ENCODE measurements around the gene P3H4. TPM values are rescaled to one million over a fixed set of nuclear protein-coding genes. Genes with fewer than 3 reads are reported as not detected.
A peak's percentile ranks its signal among the peaks of the same experiment; 100 is the strongest.
"Not testable (repeated sequence)": the region's sequence is repeated elsewhere in the genome, so short reads cannot be mapped to it uniquely, and the experiment has no call there.

Gene P3H4
- total RNA-seq (2014; rRNA removed; shearing (Covaris generic)), result 42.9 and 47.7 TPM in 2 replicates
- 72.6 and 110 TPM in 2 replicates for polyA plus RNA-seq (2014; cell fraction: nucleus; rRNA removed)

GRCh38 chr17:41811549-41812380 is at the start of gene P3H4:
Gene P3H4 (minus strand): TSS chr17:41811949. CDS start chr17:41811915, 34 bp downstream.
- peak; percentile 71 for DNase-seq (ENCODE audit: extremely low read depth, low read depth)

GRCh38 chr17:41860254-41860931 is 48.6 kb upstream of the P3H4 start:
- DNase-seq (ENCODE audit: extremely low read depth, low read depth), result no peak

DNA sequence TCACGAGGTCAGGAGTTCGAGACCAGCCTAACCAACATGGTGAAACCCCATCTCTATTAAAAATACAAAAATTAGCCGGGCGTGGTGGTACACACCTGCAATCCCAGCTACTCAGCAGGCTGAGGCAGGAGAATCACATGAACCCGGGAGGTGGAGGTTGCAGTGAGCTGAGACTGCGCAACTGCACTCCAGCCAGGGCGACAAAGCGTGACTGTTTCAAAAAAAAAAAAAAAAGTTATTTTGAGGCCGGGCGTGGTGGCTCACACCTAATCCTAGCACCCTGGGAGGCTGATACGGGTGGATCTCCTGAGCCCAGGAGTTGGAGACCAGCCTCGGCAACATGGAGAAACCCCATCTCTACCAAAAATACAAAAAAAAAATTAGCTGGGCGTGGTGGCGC is 39.6 kb upstream of the P3H4 start:
- not testable (repeated sequence) for DNase-seq (ENCODE audit: extremely low read depth, low read depth)

- DNase-seq (ENCODE audit: extremely low read depth, low read depth), result no peak
Observed at GRCh38 chr17:41849251-41849990, 37.7 kb upstream of the P3H4 start.

- DNase-seq (ENCODE audit: extremely low read depth, low read depth), result no peak
Observed at GRCh38 chr17:41848788-41849187, 37.0 kb upstream of the P3H4 start.

DNA sequence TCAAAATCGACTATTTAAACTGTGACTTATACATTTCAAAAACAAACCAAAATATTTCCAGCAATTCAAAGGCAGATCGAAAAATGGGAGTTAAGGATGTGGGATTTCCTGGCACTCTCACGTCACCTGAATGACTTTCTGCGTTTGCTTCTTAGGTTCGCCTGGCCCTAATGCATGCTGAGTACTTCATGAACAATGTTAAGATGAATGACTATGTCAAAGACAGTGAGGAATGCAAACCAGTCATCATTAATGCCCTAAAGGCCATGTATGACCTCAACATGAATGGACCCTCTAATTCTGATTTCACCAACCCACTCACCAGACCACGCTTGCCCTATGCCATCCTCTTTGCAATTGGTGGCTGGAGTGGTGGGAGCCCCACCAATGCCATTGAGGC is 33.2 kb upstream of the P3H4 start:
- DNase-seq (ENCODE audit: extremely low read depth, low read depth), result no peak

GRCh38 chr17:41840781-41841180 is 29.0 kb upstream of the P3H4 start:
- not testable (repeated sequence) for DNase-seq (ENCODE audit: extremely low read depth, low read depth)

- not testable (repeated sequence) for DNase-seq (ENCODE audit: extremely low read depth, low read depth)
Observed at GRCh38 chr17:41839448-41839847, 27.7 kb upstream of the P3H4 start.

GRCh38 chr17:41837761-41838538 is 26.2 kb upstream of the P3H4 start, which contains the start of gene KLHL10:
Gene KLHL10 (plus strand): TSS chr17:41837825. CDS start chr17:41837933, 108 bp downstream.
- no peak for DNase-seq (ENCODE audit: extremely low read depth, low read depth)

GRCh38 chr17:41836550-41837196 is 24.9 kb upstream of the P3H4 start:
- no peak for DNase-seq (ENCODE audit: extremely low read depth, low read depth)

GRCh38 chr17:41835800-41836549 is 24.2 kb upstream of the P3H4 start, which contains the start of gene NT5C3B:
Gene NT5C3B (minus strand): TSS chr17:41836232. CDS start chr17:41836193, 39 bp downstream.
- DNase-seq (ENCODE audit: extremely low read depth, low read depth), result peak; percentile 38

DNA sequence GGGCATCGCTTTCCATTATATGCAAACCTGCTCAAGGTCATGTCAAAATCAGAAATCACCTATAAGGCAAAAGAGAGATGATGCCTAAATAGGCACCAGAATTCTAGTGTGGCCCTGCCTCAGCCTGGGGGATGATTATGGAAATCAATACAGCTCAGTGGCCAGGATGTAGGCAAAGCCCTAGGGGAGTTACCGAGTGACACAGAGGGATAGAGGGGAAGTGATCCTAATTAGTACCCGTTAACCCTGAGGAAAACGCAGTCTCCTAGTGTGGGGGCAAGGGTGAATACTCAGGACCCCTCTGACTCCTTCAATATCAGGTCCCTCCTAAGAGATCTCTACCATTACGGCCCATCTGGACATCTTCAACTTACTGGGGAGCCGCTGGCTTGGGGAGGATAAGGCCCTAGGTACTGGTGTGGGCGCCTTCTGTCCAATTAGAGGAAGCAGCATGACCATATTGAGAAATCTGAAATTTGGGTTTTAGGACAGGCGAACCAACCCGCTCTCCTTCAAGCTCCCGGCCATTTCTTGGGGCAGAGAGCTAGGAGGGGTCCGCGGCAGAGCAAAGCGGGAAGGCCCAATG is 23.6 kb upstream of the P3H4 start:
- no peak for DNase-seq (ENCODE audit: extremely low read depth, low read depth)

DNA sequence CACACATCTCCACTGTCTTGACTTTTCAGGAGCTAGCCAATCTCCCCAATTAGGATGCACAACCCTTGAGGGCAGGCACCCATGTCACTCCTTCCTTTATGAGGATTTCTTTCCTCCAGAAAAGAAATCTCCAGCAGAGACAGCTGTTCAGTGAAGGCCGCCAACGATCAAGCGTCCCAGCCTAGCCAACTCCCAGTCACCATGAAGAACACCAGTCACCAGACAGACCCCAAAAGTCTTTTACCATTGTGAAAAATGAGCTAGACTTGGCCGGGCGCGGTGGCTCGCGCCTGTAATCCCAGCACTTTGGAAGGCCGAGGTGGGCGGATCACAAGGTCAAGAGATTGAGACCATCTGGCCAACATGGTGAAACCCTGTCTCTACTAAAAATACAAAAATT is 18.2 kb upstream of the P3H4 start:
- DNase-seq (ENCODE audit: extremely low read depth, low read depth), result not testable (repeated sequence)

- no peak for DNase-seq (ENCODE audit: extremely low read depth, low read depth)
Observed at GRCh38 chr17:41825175-41825845, 13.6 kb upstream of the P3H4 start.

DNA sequence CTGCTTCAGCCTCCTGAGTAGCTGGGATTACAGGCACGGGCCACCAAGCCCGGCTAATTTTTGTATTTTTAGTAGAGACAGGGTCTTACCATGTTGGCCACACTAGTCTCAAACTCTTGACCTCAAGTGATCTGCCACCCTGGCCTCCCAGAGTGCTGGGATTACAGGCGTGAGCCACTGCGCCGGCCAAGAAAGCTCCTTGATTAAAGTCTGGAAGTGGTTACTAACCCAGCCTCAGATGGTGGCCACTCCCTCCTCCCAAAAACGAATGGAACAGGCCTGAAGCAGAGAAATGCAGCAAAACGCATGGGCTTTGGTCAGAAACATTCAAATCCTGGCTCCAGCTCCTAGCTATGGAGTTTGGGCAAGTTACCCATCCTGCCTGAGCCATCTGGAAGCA is 12.3 kb upstream of the P3H4 start:
- DNase-seq (ENCODE audit: extremely low read depth, low read depth), result no peak

DNA sequence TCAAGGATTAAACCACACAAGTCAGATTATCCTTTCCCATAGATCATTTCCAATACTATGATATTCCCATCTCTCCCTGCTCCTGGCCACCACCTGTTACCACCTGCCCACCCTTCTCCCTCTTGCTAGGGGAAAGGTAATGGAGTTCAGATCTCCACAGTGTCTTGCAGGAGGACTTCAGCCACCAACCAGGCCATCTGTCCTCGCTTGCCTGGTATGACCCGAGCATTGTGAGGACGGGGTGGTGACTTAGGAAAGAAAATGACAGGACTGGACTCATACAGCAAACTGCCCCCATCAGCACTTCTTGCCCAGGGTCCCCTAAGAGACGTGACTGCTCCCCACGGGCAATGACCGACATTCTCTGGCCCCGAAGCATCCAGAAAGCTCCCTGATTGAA is 11.8 kb upstream of the P3H4 start:
- no peak for DNase-seq (ENCODE audit: extremely low read depth, low read depth)

DNA sequence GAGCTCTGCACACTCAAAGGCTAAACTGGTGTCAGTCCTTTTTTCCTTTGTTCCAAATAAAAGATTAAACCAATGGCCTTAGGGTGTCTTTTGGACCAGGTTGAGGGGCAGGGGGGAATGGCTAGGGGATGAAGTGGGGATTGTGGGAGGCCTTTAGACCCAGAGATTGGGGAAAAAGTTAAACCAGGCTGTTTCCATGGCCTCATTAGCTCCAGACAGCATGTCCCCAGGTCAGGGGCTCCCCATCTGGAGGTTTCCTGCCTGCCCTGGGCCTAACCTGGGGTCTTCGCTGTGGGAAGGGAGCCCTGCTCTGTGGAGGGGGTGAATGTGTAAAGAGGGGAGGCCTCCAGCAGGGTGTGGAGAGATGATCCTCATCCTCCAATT is 11.4 kb upstream of the P3H4 start:
- DNase-seq (ENCODE audit: extremely low read depth, low read depth), result no peak

Measured in NCI-H460 (cell line).